Thoracic aorta (tissue), 2 donors: ENCODE measurements around the gene LYRM9. TPM values are rescaled to one million over a fixed set of nuclear protein-coding genes. Genes with fewer than 3 reads are reported as not detected.

ENCODE experiments used
- ATAC-seq: fragments of 150-250 bp; one replicate; pipeline ENCODE4 v1.8.0; 2017; ENCODE audit warnings: low read depth; ENCODE audit not compliant: insufficient number of reproducible peaks, low FRiP score
- DNase-seq: peaks from one replicate; pipeline ENCODE4 v3.0.0-alpha.2; 2020; ENCODE audit warnings: low spot score
- H3K27ac ChIP-seq, 2 donors: fragments of 200-600 bp; sonication (generic); 1 replicate in 1 of 2; 2 replicates in 1 of 2; pipeline ENCODE4 v1.5.1; 2016; ENCODE audit warnings: mild to moderate bottlenecking in 2 of 2, moderate library complexity in 2 of 2
- H3K27me3 ChIP-seq: fragments of 200-600 bp; sonication (generic); replicated peaks from 2 replicates; pipeline ENCODE4 v1.6.0; 2016; ENCODE audit warnings: mild to moderate bottlenecking; ENCODE audit not compliant: insufficient read depth
- H3K36me3 ChIP-seq: fragments of 200-600 bp; sonication (generic); one replicate; pipeline ENCODE4 v1.5.1; 2016
- H3K4me1 ChIP-seq, 2 donors: fragments of 200-600 bp; sonication (generic); 1 replicate in 1 of 2; 2 replicates in 1 of 2; pipeline versions ENCODE4 v1.5.1 to v1.6.0; 2016; ENCODE audit warnings: low read depth in 2 of 2, mild to moderate bottlenecking in 1 of 2; ENCODE audit not compliant: control insufficient read depth in 1 of 2
- H3K4me3 ChIP-seq: fragments of 200-600 bp; sonication (generic); 2 replicates; pipeline ENCODE4 v1.5.1; 2016; ENCODE audit warnings: mild to moderate bottlenecking
- H3K9me3 ChIP-seq: fragments of 200-600 bp; sonication (generic); 2 replicates; pipeline ENCODE4 v1.5.1; 2016
- CTCF ChIP-seq: fragments of 200-600 bp; sonication (generic); IDR thresholded peaks from one replicate; pipeline ENCODE4 v1.5.1; 2019; ENCODE audit warnings: antibody characterized with exemption
- total RNA-seq, 2 donors: library from RNA; depleted of rRNA; stranded (reverse); fragments of >200 nt; gene quantifications; one replicate each; pipeline versions ENCODE4 v1.1.0 to v1.2.3, GENCODE V29; 2016

Gene LYRM9
- total RNA-seq, 2 donors from 2014 or later = 10.6 to 27.2 TPM

GRCh38 chr17:27873746-27874145, 19.4 kb downstream of the LYRM9 start:
- Histone ChIP-seq H3K27me3 (no peaks in the 10 kb centered on the region), H3K27ac (no peak overlapping the region), H3K4me3 (no peak overlapping the region), H3K4me1 (no peaks in the 10 kb centered on the region), H3K36me3 (peaks cover 6% of the 10 kb centered on the region), H3K9me3 (no peaks in the 10 kb centered on the region)
- ATAC-seq (no peak), DNase-seq (no peak)
- no peak for TF ChIP-seq CTCF

- no peak for TF ChIP-seq CTCF
- no peaks in the 10 kb centered on the region for H3K27me3 ChIP-seq
- ATAC-seq = no peak
- no peaks in the 10 kb centered on the region for H3K9me3 ChIP-seq
- H3K36me3 ChIP-seq = peaks cover 6% of the 10 kb centered on the region
- H3K4me1 ChIP-seq = no peaks in the 10 kb centered on the region
- no peak for DNase-seq
- no peak overlapping the region for H3K27ac ChIP-seq
- H3K4me3 ChIP-seq = no peak overlapping the region
Observed at GRCh38 chr17:27873211-27873610, 20.0 kb downstream of the LYRM9 start.

GRCh38 chr17:27872776-27873175, 20.4 kb downstream of the LYRM9 start:
- ATAC-seq = no peak
- no peak for DNase-seq
- Histone ChIP-seq H3K4me3 (no peak overlapping the region), H3K9me3 (no peaks in the 10 kb centered on the region), H3K4me1 (no peaks in the 10 kb centered on the region), H3K27ac (no peak overlapping the region), H3K36me3 (peaks cover 6% of the 10 kb centered on the region), H3K27me3 (no peaks in the 10 kb centered on the region)
- no peak for TF ChIP-seq CTCF

- ATAC-seq (no peak), DNase-seq (no peak)
- Histone ChIP-seq H3K27ac (no peak overlapping the region), H3K9me3 (no peaks in the 10 kb centered on the region), H3K4me3 (no peak overlapping the region), H3K36me3 (peaks cover 6% of the 10 kb centered on the region), H3K27me3 (no peaks in the 10 kb centered on the region), H3K4me1 (no peaks in the 10 kb centered on the region)
- TF ChIP-seq CTCF = no peak
Observed at GRCh38 chr17:27871407-27871806, 21.8 kb downstream of the LYRM9 start.

- ATAC-seq (no peak), DNase-seq (no peak)
- no peak overlapping the region for H3K27ac ChIP-seq
- H3K36me3 ChIP-seq = peaks cover 6% of the 10 kb centered on the region
- H3K9me3 ChIP-seq = no peaks in the 10 kb centered on the region
- TF ChIP-seq CTCF = no peak
- no peak overlapping the region for H3K4me3 ChIP-seq
- H3K4me1 ChIP-seq = no peaks in the 10 kb centered on the region
- H3K27me3 ChIP-seq = no peaks in the 10 kb centered on the region
Observed at GRCh38 chr17:27870345-27870744, 22.8 kb downstream of the LYRM9 start.
